ENCODE results near the gene C1orf210. TPM values are rescaled to one million over a fixed set of nuclear protein-coding genes. Genes with fewer than 3 reads are reported as not detected.

The C1orf210 gene
- polyA plus RNA-seq, 1 donor (not counting 4 experiments of a cell fraction or from before 2014, with no cell fraction given) = 5.6 TPM

GRCh38 chr1:43267291-43267805, 18.0 kb downstream of the C1orf210 start:
- no peaks in the 10 kb centered on the region for H3K9me3 ChIP-seq (ENCODE audit: control insufficient read depth, low read depth, low read length)
- no peak for DNase-seq (ENCODE audit: low read depth, low spot score)
- no peaks in the 10 kb centered on the region for H4K20me1 ChIP-seq (ENCODE audit: control insufficient read depth, extremely low read depth, insufficient read depth, low read length)
- H3K9me1 ChIP-seq (ENCODE audit: control insufficient read depth, extremely low read depth, insufficient read depth, low read length) = no peaks in the 10 kb centered on the region
- H3K4me1 ChIP-seq (ENCODE audit: control insufficient read depth, extremely low read depth, insufficient read depth, low read length) = peaks cover 11% of the 10 kb centered on the region
- H3K36me3 ChIP-seq (ENCODE audit: control insufficient read depth in 2 of 2, extremely low read depth in 1 of 2, insufficient read depth in 2 of 2, low read length in 2 of 2) = no peaks in the 10 kb centered on the region
- H3K9ac ChIP-seq (ENCODE audit: control insufficient read depth, extremely low read depth, insufficient read depth, low read length) = no peak overlapping the region
- no peak overlapping the region for H3K4me2 ChIP-seq (ENCODE audit: control insufficient read depth, extremely low read depth, insufficient read depth, low read depth, low read length)
- no peak overlapping the region for H2AFZ ChIP-seq (ENCODE audit: control insufficient read depth, low read length)
- no peak for FAIRE-seq
- no peaks in the 10 kb centered on the region for H3K27me3 ChIP-seq (ENCODE audit: control insufficient read depth, extremely low read depth, insufficient read depth, low read length)
- H3K27ac ChIP-seq (ENCODE audit: control insufficient read depth, insufficient read depth, low read length) = no peak overlapping the region
- dilution Hi-C loops (cut with MboI; ENCODE audit: extremely low pct_ligation_motif_present, low sequenced_read_pairs) = no loop called here
- H3K79me2 ChIP-seq (ENCODE audit: control insufficient read depth, insufficient read depth, low read length) = no peaks in the 10 kb centered on the region
- TF ChIP-seq EZH2 (IDR thresholded peaks at IDR 0.05; ENCODE audit: low read length) (no peak), CTCF (optimal IDR thresholded peaks at IDR 0.05 in 1 of 3, IDR thresholded peaks at IDR 0.05 in 1 of 3, conservative IDR thresholded peaks at IDR 0.05 in 1 of 3; ENCODE audit: extremely low read depth in 1 of 3, insufficient read depth in 2 of 3, low read length in 3 of 3) (no peak)
- no peak overlapping the region for H3K4me3 ChIP-seq (ENCODE audit: control insufficient read depth in 2 of 3, extremely low read depth in 1 of 3, insufficient read depth in 2 of 3, low read depth in 1 of 3, low read length in 3 of 3)

GRCh38 chr1:43266881-43267280, 18.5 kb downstream of the C1orf210 start:
- H3K9me1 ChIP-seq (ENCODE audit: control insufficient read depth, extremely low read depth, insufficient read depth, low read length) = no peaks in the 10 kb centered on the region
- FAIRE-seq = no peak
- H3K9me3 ChIP-seq (ENCODE audit: control insufficient read depth, low read depth, low read length) = no peaks in the 10 kb centered on the region
- no peak overlapping the region for H3K9ac ChIP-seq (ENCODE audit: control insufficient read depth, extremely low read depth, insufficient read depth, low read length)
- no peaks in the 10 kb centered on the region for H3K79me2 ChIP-seq (ENCODE audit: control insufficient read depth, insufficient read depth, low read length)
- H3K4me1 ChIP-seq (ENCODE audit: control insufficient read depth, extremely low read depth, insufficient read depth, low read length) = peaks cover 11% of the 10 kb centered on the region
- no peak overlapping the region for H3K4me2 ChIP-seq (ENCODE audit: control insufficient read depth, extremely low read depth, insufficient read depth, low read depth, low read length)
- no peak overlapping the region for H3K4me3 ChIP-seq (ENCODE audit: control insufficient read depth in 2 of 3, extremely low read depth in 1 of 3, insufficient read depth in 2 of 3, low read depth in 1 of 3, low read length in 3 of 3)
- H3K27ac ChIP-seq (ENCODE audit: control insufficient read depth, insufficient read depth, low read length) = no peak overlapping the region
- no peak for DNase-seq (ENCODE audit: low read depth, low spot score)
- H4K20me1 ChIP-seq (ENCODE audit: control insufficient read depth, extremely low read depth, insufficient read depth, low read length) = no peaks in the 10 kb centered on the region
- TF ChIP-seq EZH2 (IDR thresholded peaks at IDR 0.05; ENCODE audit: low read length) = no peak
- no peak for TF ChIP-seq CTCF (optimal IDR thresholded peaks at IDR 0.05 in 1 of 3, IDR thresholded peaks at IDR 0.05 in 1 of 3, conservative IDR thresholded peaks at IDR 0.05 in 1 of 3; ENCODE audit: extremely low read depth in 1 of 3, insufficient read depth in 2 of 3, low read length in 3 of 3)
- dilution Hi-C loops (cut with MboI; ENCODE audit: extremely low pct_ligation_motif_present, low sequenced_read_pairs) = no loop called here
- H3K27me3 ChIP-seq (ENCODE audit: control insufficient read depth, extremely low read depth, insufficient read depth, low read length) = no peaks in the 10 kb centered on the region
- no peaks in the 10 kb centered on the region for H3K36me3 ChIP-seq (ENCODE audit: control insufficient read depth in 2 of 2, extremely low read depth in 1 of 2, insufficient read depth in 2 of 2, low read length in 2 of 2)
- H2AFZ ChIP-seq (ENCODE audit: control insufficient read depth, low read length) = no peak overlapping the region
